Activated CD8-positive, alpha-beta memory T cell treated with anti-CD3 and anti-CD28 coated beads, Interleukin-2, amount 50 U/mL, for 4 hours (primary cell): ENCODE data around the gene PTPRN2.

Source experiments
- DNase-seq: peaks from one replicate; pipeline ENCODE4 v3.0.0-alpha.2; 2020

The PTPRN2 gene

GRCh38 chr7:158030566-158030965, 557.1 kb downstream of the PTPRN2 start:
- no peak for DNase-seq

- no peak for DNase-seq
Measured at GRCh38 chr7:158030071-158030470, 557.6 kb downstream of the PTPRN2 start.

- no peak for DNase-seq
Measured at GRCh38 chr7:158029509-158029908, 558.1 kb downstream of the PTPRN2 start.

GRCh38 chr7:158028971-158029370, 558.7 kb downstream of the PTPRN2 start:
- DNase-seq = no peak

- DNase-seq = no peak
Measured at GRCh38 chr7:158028290-158028941, 559.2 kb downstream of the PTPRN2 start.

GRCh38 chr7:158027646-158028045, 560.0 kb downstream of the PTPRN2 start:
- no peak for DNase-seq

- DNase-seq = no peak
Measured at GRCh38 chr7:158026636-158027265, 560.9 kb downstream of the PTPRN2 start.

GRCh38 chr7:158025686-158026600, 561.7 kb downstream of the PTPRN2 start:
- DNase-seq = no peak

- no peak for DNase-seq
Measured at GRCh38 chr7:158024881-158025280, 562.7 kb downstream of the PTPRN2 start.

GRCh38 chr7:158024351-158024715, 563.3 kb downstream of the PTPRN2 start:
- DNase-seq = no peak

GRCh38 chr7:158023681-158024350, 563.8 kb downstream of the PTPRN2 start:
- DNase-seq = no peak

- DNase-seq = no peak
Measured at GRCh38 chr7:158023157-158023556, 564.5 kb downstream of the PTPRN2 start.

GRCh38 chr7:158022601-158023000, 565.0 kb downstream of the PTPRN2 start:
- DNase-seq = no peak

GRCh38 chr7:158021836-158022235, 565.8 kb downstream of the PTPRN2 start:
- DNase-seq = no peak

- no peak for DNase-seq
Measured at GRCh38 chr7:158020706-158021095, 566.9 kb downstream of the PTPRN2 start.

GRCh38 chr7:158019726-158020705, 567.6 kb downstream of the PTPRN2 start:
- DNase-seq = no peak

- no peak for DNase-seq
Measured at GRCh38 chr7:158018971-158019645, 568.5 kb downstream of the PTPRN2 start.

GRCh38 chr7:158018098-158018762, 569.4 kb downstream of the PTPRN2 start:
- DNase-seq = no peak

GRCh38 chr7:158017111-158018097, 570.2 kb downstream of the PTPRN2 start:
- DNase-seq = no peak
